HT-29 (cell line): Measurements from ENCODE around the gene ASB2. TPM values are rescaled to one million over a fixed set of nuclear protein-coding genes. Genes with fewer than 3 reads are reported as not detected.
A peak's percentile ranks its signal among the peaks of the same experiment; 100 is the strongest.

Source experiments
- DNase-seq: peaks from one replicate; pipeline ENCODE4 v3.0.0-alpha.2; 2015; ENCODE audit warnings: low spot score
- total RNA-seq: library from RNA; depleted of rRNA; stranded (reverse); fragments of >200 nt; shearing (Covaris generic); gene quantifications from 2 replicates; pipeline ENCODE4 v1.2.3, GENCODE V29; 2014

Gene ASB2
- total RNA-seq, 1 experiment from 2014 or later: 0.05 TPM

- DNase-seq: peak; percentile 68
Observed at GRCh38 chr14:93906341-93907329, 69.7 kb downstream of the ASB2 start.

GRCh38 chr14:93905623-93906022 lies 70.7 kb downstream of the ASB2 start:
- no peak for DNase-seq

- peak; percentile 2 for DNase-seq
Observed at GRCh38 chr14:93903342-93904184, 72.8 kb downstream of the ASB2 start.

GRCh38 chr14:93902619-93903307 lies 73.6 kb downstream of the ASB2 start:
- no peak for DNase-seq

- DNase-seq: no peak
Observed at GRCh38 chr14:93901813-93902212, 74.6 kb downstream of the ASB2 start.

- DNase-seq: no peak
Observed at GRCh38 chr14:93898731-93899130, 77.6 kb downstream of the ASB2 start.

- no peak for DNase-seq
Observed at GRCh38 chr14:93898081-93898611, 78.2 kb downstream of the ASB2 start.

- no peak for DNase-seq
Observed at GRCh38 chr14:93897476-93897845, 78.9 kb downstream of the ASB2 start.

GRCh38 chr14:93895023-93895604 lies 81.3 kb downstream of the ASB2 start:
- no peak for DNase-seq

GRCh38 chr14:93893661-93894261 lies 82.6 kb downstream of the ASB2 start:
- no peak for DNase-seq

GRCh38 chr14:93892923-93893558 lies 83.3 kb downstream of the ASB2 start:
- DNase-seq: peak; percentile 52

GRCh38 chr14:93892505-93892839 lies 83.9 kb downstream of the ASB2 start:
- no peak for DNase-seq

GRCh38 chr14:93891756-93892504 lies 84.4 kb downstream of the ASB2 start:
- DNase-seq: no peak

- no peak for DNase-seq
Observed at GRCh38 chr14:93889739-93890483, 86.5 kb downstream of the ASB2 start.

- no peak for DNase-seq
Observed at GRCh38 chr14:93888995-93889394, 87.4 kb downstream of the ASB2 start.

GRCh38 chr14:93884950-93885349 lies 91.4 kb downstream of the ASB2 start:
- no peak for DNase-seq
